NCI-H1694 treated with DMSO at 0.1 percent for 48 hours (cell line): ENCODE measurements around the gene GMPPA.

ENCODE experiments used
- DNase-seq: peaks from one replicate; lab custom pipeline; 2025; lab: John Stamatoyannopoulos, UW

GMPPA gene

GRCh38 chr2:219522111-219523030, 23.7 kb downstream of the GMPPA start:
- no peak for DNase-seq

- no peak for DNase-seq
These were observed 24.5 kb downstream of the GMPPA start for GRCh38 chr2:219523031-219523671.

- DNase-seq = no peak
These were observed 26.1 kb downstream of the GMPPA start for GRCh38 chr2:219524817-219525216.

- DNase-seq = no peak
These were observed 27.0 kb downstream of the GMPPA start for GRCh38 chr2:219525533-219526232.

GRCh38 chr2:219526320-219527075, 27.8 kb downstream of the GMPPA start:
- no peak for DNase-seq

GRCh38 chr2:219527076-219527394, 28.3 kb downstream of the GMPPA start:
- DNase-seq = no peak

GRCh38 chr2:219527472-219527871, 28.8 kb downstream of the GMPPA start:
- DNase-seq = no peak

- peak; percentile 82 for DNase-seq
These were observed 31.6 kb downstream of the GMPPA start for GRCh38 chr2:219530048-219530963.

- DNase-seq = no peak
These were observed 33.1 kb downstream of the GMPPA start for GRCh38 chr2:219531639-219532377.

GRCh38 chr2:219532378-219532649, 33.6 kb downstream of the GMPPA start:
- no peak for DNase-seq

GRCh38 chr2:219533930-219534661, 35.4 kb downstream of the GMPPA start:
- no peak for DNase-seq

GRCh38 chr2:219536425-219536824, 37.7 kb downstream of the GMPPA start:
- DNase-seq = no peak

GRCh38 chr2:219536967-219537366, 38.3 kb downstream of the GMPPA start:
- DNase-seq = no peak

- DNase-seq = no peak
These were observed 39.2 kb downstream of the GMPPA start for GRCh38 chr2:219537657-219538488.

GRCh38 chr2:219538504-219538951, 39.8 kb downstream of the GMPPA start:
- DNase-seq = no peak

- DNase-seq = no peak
These were observed 40.5 kb downstream of the GMPPA start for GRCh38 chr2:219538956-219539788.

GRCh38 chr2:219539926-219540678, 41.4 kb downstream of the GMPPA start:
- DNase-seq = no peak
